GM19438 (cell line): ENCODE measurements around the gene SLC49A3.
"Not testable (repeated sequence)": the region's sequence is repeated elsewhere in the genome, so short reads cannot be mapped to it uniquely, and the experiment has no call there.

Experiments used
- ATAC-seq: cut with Tn5 transposase; IDR thresholded peaks from one replicate; pipeline ENCODE4 v1.9.1; 2021; ENCODE audit warnings: low read depth; ENCODE audit not compliant: unreplicated experiment

The SLC49A3 gene

GRCh38 chr4:688854-689681 lies at the start of gene SLC49A3:
SLC49A3 (minus strand) TSS chr4:689151; CDS start chr4:689127, 24 bp downstream.
- no peak for ATAC-seq

- ATAC-seq = not testable (repeated sequence)
Measured at GRCh38 chr4:736561-736960, 47.6 kb upstream of the SLC49A3 start.

GRCh38 chr4:735583-735982 lies 46.6 kb upstream of the SLC49A3 start:
- ATAC-seq = no peak

GRCh38 chr4:734951-735350 lies 46.0 kb upstream of the SLC49A3 start:
- no peak for ATAC-seq

GRCh38 chr4:734075-734474 lies 45.1 kb upstream of the SLC49A3 start:
- no peak for ATAC-seq

GRCh38 chr4:733631-733980 lies 44.7 kb upstream of the SLC49A3 start:
- ATAC-seq = no peak

- ATAC-seq = no peak
Measured at GRCh38 chr4:732911-733630, 44.1 kb upstream of the SLC49A3 start.

GRCh38 chr4:732486-732885 lies 43.5 kb upstream of the SLC49A3 start:
- no peak for ATAC-seq

GRCh38 chr4:731954-732353 lies 43.0 kb upstream of the SLC49A3 start:
- not testable (repeated sequence) for ATAC-seq

GRCh38 chr4:730946-731904 lies 42.3 kb upstream of the SLC49A3 start:
- not testable (repeated sequence) for ATAC-seq

GRCh38 chr4:730511-730910 lies 41.6 kb upstream of the SLC49A3 start:
- no peak for ATAC-seq

GRCh38 chr4:729336-730315 lies 40.7 kb upstream of the SLC49A3 start:
- no peak for ATAC-seq

GRCh38 chr4:727576-727975 lies 38.6 kb upstream of the SLC49A3 start:
- ATAC-seq = no peak

GRCh38 chr4:726838-727237 lies 37.9 kb upstream of the SLC49A3 start:
- no peak for ATAC-seq

GRCh38 chr4:726235-726787 lies 37.4 kb upstream of the SLC49A3 start:
- ATAC-seq = no peak

GRCh38 chr4:725391-726234 lies 36.7 kb upstream of the SLC49A3 start:
- ATAC-seq = no peak

- ATAC-seq = no peak
Measured at GRCh38 chr4:723751-724530, 35.0 kb upstream of the SLC49A3 start.
